B cell (primary cell): ENCODE measurements around the gene RUVBL2.

Experiments used
- CTCF ChIP-seq: fragments of 200-600 bp; IDR thresholded peaks from one replicate; pipeline ENCODE4 v1.8.0; 2022; ENCODE audit warnings: antibody characterized with exemption, mild to moderate bottlenecking
- EZH2 ChIP-seq: IDR thresholded peaks from 2 replicates; pipeline ENCODE4 v1.6.1; 2012; ENCODE audit warnings: borderline replicate concordance, low read depth, mild to moderate bottlenecking, moderate library complexity, low read length; ENCODE audit not compliant: insufficient read depth, poor library complexity, severe bottlenecking

GRCh38 chr19:48991011-48991609 lies 2.6 kb upstream of the RUVBL2 start:
- TF ChIP-seq CTCF (no peak), EZH2 (no peak)
